GM21786 (cell line): ENCODE data around the gene DUSP8.

Experiments
- ATAC-seq: cut with Tn5 transposase; IDR thresholded peaks from one replicate; pipeline ENCODE4 v1.9.1; 2021; ENCODE audit not compliant: unreplicated experiment

DUSP8 gene

DNA sequence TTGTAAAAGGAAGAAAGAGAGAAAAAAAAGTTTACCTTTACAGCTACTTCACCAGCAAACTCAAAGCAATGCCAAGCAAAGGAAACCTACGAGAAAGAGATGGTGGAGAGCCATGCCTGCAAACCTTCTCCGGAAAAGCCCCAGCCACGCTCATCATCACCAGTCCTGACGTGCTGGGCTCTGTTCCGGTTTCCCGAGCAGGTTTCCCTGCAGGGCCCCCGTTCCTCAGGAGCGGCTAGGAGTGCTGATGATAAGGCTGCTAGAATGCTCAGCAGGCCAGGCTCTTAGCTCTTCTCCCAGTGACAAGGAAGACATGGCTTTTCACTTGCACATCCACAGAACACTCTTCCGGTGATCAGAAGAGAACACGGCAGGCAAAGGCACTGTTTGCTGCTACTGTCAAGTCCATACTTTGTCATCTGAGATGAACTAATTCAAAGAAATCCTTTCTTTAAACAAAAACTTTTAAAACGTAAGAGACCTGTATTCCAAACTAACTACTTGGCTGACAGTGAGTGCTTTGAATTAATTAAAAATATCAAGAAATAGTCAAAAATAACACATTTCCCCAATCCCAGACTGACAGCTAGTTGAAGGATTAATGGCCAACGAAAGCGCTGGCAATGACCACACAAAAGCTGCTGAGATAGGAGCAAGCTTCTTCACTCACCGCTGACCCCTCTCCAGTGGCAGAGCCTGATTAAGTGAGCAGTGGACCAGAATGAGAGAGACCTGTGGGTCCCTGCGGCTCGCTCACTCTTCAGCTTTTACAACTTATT is 35.8 kb downstream of the DUSP8 start:
- ATAC-seq = no peak

DNA sequence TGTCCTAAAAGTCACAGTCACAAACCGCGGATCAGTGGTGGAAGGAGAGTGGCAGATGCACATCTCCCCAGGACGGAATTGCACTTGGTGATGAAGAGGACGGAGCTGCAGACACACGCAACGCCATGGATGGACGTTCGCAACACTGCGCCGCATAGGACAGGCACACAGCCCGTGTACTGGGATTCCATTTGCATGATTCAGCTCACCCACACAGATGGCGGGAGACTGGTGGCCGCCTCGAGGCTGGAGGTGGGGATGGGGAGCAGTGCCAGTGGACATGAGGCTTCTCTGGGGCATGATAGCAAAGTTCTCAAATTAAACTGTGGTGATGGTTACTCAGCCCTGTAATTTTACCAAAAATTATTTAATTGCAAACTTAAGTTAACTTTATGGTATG is 37.4 kb downstream of the DUSP8 start:
- no peak for ATAC-seq

DNA sequence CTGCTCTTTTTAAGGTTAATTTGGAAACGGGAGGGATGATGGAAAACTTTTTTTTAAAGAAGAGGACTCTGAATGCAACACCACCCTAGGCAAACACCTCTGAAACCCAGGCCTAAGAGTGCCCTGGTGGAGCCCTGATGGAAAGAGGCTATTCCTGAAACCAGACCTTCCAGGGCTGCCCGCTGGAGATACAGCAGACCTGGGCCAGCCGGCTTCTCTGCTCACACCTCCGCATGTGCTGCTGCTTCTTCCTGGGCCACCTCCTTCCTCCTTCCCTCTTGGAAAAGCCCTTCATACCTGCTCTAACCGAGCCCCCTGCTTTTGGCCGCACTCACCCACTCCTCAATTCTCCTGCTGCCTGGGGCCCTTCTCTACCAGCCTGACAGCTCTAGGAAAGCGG is 37.9 kb downstream of the DUSP8 start:
- no peak for ATAC-seq

DNA sequence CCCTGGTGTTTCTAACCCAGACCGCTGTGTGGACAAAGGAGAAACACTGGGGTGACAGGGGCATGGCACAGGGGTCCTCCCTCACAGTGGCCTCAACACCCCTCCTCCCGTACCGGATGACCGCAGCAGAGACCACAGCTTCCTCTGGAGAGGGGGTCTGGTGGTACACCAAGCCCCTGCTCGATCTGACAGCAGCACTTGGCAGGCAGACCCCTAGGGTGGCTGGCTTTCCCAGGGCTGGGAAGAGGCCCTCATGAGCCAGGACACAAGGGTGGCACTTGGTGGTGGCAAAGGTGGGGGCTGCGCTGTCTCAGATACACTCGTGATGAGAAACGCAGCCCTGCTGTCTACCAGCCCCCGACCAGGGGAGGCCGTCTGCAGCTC is 38.7 kb downstream of the DUSP8 start:
- ATAC-seq = no peak

DNA sequence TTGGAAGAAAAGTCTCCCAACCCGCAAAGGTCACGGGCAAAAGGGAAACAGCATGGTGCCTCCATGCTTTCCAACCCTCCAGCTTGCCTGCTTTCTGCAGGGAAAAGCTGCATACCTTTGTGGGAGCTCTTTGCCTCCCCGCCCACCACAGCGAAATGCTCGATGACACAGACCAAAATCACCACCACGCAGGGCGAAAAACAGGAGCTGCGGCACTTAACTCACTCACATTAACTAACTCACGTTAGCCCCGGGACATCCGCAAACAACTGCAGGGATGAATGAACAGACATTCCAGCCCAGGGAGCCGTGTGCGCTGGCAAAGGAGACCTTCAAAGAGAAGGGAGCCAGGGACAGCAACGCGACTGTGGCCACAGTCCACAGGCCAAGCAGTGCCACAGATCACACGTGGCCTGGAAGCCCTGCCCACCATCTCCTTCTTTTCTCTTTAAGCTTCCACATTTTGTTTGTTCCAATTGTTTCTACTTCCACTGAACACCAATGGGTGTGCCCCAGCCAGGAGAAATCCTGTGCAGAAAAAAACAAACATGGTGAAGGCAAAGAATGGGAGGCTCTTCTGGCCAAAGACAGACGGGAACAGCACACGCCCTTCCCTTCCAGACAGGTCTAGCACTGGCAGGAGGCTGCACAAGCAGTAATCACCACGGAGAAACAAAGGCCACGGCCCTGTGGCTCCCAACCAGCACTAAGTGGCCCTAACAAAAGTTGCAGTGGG is 39.3 kb downstream of the DUSP8 start:
- no peak for ATAC-seq

DNA sequence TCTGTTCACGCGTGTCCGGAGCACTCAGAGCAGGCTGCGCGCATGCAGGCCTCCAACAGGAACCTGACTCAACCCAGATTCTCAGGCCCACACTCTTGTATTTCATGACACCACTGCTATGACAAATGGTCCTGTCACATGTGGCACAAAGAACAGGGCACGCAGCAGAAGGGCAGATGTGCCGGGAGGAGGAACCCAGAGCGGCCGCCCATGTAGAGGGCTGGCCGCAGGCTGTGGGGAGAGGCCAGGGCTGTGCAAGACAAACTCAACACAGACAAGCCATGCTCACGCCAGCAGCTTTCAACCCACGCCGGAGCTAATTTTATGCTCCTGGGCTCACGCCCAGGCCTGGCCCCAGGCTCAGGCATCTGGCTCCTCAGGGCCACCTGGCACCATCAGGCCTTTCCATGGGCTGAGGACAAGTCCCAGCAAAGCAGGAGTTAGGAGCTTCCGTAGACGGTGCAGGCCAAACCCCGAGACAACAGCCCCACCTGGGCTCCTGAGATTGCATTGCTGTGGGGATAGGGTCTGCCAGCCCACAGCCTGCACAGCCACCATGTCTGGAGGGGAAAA is 40.0 kb downstream of the DUSP8 start:
- no peak for ATAC-seq

DNA sequence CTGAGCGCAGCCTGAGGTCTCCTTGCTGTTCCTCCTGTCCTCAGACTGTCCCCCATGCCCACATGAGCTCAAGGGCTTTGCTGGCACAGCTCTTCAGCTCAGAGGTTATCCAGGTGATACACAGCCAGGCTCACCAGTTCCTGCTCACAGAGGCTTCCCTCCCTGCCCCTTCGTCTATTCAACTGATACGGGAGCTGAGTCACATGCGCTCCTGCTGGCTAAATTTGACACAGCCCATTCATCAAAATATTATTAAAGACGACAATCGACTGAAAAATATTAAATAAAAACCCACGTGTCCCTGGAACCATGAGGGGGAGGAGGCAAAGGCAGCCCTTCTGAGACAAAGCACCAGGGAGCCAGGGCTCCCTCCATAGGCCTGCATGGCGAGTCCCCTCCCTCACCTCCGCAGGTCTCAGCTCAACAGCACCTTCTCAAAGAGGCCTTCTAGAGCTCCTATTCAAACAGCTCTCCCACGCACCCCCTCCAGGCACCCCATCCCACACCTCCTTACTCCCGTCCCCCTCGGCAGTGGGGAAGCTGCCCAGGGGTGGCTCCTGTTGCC is 40.5 kb downstream of the DUSP8 start:
- no peak for ATAC-seq

DNA sequence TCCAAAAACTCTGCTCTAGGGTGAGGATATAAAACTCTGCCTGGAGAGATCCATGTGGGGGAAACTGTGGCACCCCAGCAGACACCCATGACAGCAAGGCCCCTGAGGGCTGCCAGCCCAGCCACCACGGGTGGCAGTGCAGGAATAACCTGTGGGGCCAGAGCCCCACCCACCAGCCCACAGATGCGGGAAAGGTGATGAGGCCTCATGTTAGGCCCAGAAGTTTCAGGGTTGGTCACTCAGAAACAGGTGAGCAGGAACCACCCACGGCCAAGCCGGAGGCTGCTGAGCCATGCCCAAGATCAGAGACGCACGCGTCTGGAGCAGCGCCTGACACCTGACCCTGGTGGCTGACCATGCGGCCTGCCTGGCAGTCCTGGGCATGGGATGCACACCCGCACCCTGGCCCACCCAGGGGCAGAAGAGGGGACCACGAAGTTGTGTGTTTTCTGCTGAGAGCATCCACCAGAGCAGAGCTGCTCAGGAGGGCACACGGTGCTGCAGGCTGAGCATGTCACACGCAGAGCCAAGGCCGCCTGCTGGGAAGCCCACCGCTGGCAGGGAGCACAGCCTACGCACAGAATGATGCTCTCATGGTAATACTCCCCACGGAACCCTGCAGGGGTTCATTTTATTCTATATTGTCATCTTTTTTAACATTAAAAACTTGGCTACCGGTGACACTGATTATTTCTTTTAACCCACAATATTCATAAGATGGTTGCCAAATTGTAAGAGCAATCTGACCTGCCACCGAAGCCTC is 41.2 kb downstream of the DUSP8 start:
- ATAC-seq = no peak

DNA sequence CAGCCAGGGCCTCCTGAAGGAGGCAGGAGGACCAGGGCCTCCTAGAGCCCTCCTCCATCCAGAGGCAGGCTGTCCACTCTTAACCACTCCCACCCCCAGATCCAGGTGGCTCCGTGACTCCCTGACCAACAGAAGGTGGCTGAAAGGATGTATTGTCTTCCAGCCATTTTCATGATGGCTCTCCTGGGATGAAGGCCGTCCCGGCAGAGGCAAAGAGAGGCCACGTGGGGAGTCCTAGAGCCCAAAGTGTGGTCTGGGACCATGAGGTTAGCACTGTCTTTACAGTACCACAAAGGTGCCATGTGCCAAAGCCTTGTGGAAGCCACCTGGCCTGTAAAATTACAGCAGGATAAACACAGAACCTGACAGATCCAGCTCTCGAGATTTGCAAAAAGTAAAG is 42.3 kb downstream of the DUSP8 start:
- no peak for ATAC-seq

DNA sequence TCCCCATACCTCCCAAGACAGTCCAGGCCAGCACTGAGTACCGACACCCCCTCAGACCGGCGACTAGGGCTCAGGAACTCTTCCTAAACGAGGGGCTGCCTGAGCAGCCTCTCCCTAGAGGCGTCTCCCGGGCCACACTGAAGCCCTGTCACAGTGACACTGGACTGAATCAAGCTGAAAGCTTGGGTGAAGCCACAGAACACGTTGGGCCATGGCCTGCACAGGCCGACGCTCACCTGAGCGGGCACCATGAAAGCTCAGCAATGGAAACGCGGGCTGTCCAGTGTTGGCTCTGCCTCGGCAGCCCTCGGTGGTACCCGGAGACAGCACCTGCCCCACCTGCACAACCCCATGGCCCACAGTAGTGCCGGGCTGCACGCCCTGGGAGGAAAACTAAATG is 42.8 kb downstream of the DUSP8 start:
- ATAC-seq = no peak

DNA sequence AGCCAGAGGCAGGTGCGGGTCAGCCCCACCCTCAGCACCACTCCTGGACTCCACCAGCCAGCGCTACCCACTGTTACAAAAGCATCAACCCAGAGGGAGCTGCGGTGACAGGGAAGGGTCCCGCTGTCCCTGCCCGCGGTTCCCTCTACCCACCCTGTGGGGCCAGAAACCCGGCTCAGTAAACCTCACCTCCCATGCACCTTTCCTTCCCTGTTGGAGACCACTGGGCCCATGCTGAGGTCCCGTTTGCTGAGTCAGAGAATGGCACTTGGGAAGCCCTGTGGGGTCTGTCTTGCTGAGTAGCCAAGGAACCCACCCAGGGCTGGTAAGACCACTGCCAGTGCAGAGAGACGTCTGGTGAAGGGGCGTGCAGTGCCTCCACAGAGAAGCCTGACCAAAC is 43.4 kb downstream of the DUSP8 start:
- no peak for ATAC-seq

DNA sequence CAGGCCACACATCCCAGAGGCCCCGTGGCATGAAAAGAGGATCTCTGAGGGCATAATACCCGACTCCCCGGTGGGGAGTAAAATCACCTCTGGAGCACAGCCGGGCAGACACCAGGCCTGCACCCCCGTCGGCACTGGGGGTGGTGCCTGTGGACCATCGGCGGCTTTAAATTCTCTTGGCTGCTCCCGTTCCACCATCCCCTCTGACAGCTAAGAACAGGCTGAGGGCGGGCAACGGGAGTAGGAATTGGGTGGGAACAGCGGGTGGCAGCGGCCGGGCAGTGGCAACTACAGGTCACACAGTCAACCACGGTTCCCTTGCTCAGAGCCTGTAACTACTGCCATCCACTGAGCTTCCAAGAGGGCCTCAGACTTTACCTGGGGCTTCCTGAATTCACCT is 45.3 kb downstream of the DUSP8 start:
- ATAC-seq = no peak

DNA sequence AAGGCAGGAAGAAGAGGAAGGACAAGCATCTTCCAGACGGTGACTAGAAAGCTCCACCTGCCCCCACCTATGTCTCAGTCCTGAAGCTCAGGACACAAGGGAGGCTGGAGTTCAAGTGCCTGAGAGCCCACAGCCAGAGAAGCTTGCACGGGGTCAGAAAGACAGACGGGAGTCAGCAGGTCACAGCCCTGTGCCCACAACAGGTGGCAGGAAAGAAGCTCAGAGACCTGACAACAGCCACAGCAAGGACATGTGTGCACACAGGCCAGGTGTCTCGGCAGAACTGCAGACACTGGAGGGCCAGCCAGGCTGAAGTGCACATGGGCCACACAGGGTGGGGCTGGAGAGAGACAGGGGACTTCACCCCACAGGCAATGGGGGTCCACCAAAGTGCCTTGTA is 48.3 kb downstream of the DUSP8 start:
- ATAC-seq = no peak

DNA sequence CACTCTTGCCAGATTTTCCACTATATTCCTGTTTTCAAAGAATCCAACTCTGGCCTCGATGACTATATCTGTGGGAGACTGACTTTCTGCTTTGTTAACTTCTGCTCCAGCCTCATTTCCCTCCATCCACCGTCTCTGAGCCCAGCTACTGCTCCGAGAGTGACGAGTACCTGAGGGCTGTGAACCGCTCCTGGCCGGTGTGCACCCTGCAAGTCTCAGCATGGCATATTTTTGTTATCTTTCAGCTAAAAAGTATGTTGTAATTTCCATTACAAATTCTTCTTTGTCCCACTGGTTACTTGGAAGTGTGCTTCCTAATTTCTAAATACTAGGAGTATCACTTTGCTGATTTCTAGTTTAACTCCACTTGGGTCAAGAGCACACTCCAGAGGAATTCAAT is 49.0 kb downstream of the DUSP8 start:
- ATAC-seq = no peak

DNA sequence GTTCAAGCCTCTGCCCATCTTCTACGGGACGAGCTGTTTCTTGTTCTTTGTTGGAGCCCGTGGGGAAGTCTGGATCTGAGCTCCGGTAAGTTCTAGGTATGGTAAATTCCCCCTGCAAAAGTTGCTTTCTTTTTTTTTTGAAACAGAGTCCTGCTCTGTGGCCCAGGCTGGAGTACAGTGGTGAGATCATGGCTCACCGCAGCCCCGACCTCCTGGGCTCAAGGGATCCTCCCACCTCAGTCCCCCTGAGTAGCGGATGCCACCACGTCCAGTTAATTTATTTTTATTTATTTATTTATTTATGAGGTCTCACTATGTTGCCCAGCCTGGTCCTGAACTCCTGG is 50.0 kb downstream of the DUSP8 start:
- ATAC-seq = peak; percentile 32

DNA sequence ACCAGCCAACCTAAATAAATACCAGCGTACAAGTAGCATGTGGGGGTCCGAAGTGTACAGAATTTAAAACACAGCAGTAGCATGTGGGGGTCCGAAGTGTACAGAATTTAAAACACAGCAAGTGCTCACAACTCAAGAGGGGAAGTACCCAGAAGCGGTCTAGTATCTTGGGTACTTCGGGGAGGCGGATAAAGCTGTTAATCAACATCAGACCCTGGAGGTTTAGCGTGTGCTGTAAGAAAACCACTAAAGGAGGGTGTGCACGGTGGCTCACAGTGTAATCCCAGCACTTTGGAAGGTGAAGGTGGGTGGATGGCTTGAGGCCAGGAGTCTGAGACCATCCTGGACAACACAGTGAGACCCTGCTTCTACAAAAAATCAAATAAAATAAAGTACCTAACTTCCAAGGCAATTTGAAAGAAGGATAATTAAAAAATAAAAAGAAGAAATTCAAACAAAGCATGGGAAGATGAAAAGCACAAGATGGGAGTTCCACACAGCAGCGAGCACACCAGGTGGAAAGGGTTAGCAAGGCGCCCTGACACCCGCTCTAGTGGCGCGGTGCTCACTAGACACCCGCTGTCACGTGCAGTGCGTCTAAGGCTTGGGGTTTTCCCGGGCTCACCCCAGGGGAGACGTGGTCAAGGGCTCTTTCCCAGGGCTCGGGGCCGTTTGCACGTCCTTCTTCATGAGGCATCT is 50.5 kb downstream of the DUSP8 start:
- peak; percentile 88 for ATAC-seq

DNA sequence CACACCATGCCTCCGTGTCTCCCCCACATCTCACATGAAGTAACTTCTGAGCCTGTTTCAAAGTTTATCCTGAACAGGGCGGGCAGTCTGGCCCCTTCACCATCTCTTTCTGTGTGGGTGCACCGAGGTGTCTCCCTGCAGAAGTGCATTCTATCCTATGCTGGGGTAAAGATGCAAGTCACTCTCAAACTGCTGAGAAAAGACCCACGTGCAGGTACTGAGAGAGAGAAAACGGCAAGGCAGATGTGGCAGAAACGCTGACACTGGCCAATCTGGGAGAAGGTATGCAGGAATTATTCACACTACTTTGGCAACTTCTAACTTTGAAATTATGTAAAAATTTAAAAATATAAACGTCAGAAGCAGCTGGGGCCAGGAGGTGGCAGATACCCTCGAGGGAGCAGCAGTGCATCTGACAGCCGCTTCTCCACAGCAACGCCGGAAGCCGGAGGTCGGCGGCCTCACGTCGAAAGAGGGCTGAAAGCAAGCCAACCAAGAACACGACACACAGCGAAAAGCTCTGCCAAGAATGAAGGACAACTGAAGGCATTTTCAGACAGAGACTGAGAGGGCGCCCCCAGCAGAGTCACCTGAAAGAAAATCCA is 51.3 kb downstream of the DUSP8 start:
- no peak for ATAC-seq

DNA sequence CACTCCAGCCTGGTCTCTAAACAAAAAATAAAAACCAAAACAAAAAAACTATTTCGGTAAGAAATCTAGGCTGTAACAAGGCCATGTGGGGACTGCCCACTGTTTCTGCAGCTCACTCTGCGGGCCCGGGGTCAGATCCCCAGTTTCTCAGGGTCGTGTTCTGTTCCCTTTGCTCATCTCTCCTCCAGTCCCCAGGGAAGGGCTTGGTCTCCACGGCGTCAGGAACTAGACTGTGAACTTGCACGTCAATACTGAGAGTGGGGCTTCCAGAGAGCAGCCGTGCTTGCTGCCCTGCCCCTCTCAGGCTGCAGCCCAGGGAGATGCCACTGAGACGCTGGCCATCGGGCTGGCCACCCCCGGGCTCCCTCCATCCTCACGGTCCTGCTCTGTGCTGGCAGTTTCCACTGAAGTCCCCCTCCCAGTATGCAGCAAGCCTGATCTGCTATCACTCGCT is 51.8 kb downstream of the DUSP8 start:
- no peak for ATAC-seq

DNA sequence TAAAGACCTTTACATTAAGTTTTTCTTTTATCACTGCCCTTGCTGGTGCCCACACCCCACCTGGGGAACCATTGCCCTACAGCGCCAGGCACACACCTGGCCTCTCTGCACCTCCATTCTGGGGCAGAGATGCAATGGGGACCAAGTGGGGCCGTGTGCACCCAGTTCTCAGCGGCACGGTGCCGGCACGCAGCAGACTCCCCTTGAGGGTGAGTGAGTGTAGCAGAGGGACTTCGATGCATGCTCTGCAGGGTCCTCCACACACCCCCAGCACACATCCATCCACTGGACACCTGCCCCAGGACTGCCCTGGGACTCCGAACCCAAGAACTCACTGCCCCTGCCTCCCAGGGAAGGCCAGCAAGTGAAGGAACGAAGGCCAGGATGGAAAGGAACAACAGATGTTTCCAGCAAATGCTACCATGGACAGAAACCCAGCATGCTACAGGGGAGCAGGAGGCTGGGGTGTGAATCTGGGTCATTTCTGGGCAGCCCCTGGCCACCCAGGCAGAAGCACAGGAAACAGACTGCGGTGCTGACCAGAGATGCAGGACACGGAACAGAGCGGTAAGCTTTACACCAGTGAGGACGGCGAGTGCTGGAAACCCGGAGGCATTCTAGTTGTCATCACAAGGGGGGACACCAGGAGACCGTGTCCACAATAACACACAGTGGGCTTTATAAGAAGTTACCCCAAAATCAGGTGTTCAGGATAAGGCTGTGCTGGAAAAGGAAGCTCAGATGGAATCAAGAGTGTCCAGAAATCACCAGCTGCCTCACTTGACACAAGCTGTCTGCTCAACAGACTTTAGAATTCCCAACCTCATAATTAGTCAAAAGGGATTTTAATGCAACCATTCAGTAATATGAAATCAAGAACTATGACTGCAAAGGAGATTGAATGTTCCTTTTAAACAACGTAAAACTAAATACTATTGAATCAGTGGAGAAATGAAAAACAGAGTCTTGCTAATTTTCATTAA is 52.8 kb downstream of the DUSP8 start:
- no peak for ATAC-seq
